PC-3 (cell line): ENCODE results near the gene CFAP410. TPM values are rescaled to one million over a fixed set of nuclear protein-coding genes. Genes with fewer than 3 reads are reported as not detected.

Source experiments
- ATAC-seq: fragments of 200-7000 bp; cut with Tn5 transposase; 2 replicates; pipeline ENCODE4 v1.9.1; 2020; ENCODE audit warnings: mild to moderate bottlenecking, moderate library complexity
- BruUV-seq: library from RNA; stranded (reverse); fragments of 400-500 nt; replicated peaks from 2 replicates; lab custom pipeline; 2021; lab: Mats Ljungman, UMichigan
- CTCF ChIA-PET: fragments of 300-600 bp; sonication (Branson Sonifier 250); formaldehyde crosslinking; loops from one replicate; lab custom pipeline; 2022; ENCODE audit warnings: antibody characterized with exemption; lab: Charles Lee
- POLR2A ChIA-PET: fragments of 300-600 bp; sonication (Branson Sonifier 250); formaldehyde crosslinking; loops from one replicate; lab custom pipeline; 2022; ENCODE audit warnings: antibody characterized with exemption; ENCODE audit not compliant: unreplicated experiment; lab: Charles Lee
- DNase-seq: peaks from one replicate; pipeline ENCODE4 v3.0.0-alpha.2; 2015
- H2AFZ ChIP-seq: fragments of 300-600 bp; sonication (generic); 2 replicates; pipeline ENCODE4 v1.6.0; 2016; ENCODE audit warnings: antibody characterized with exemption, low read length
- H3F3A ChIP-seq: fragments of 300-600 bp; sonication (generic); one replicate; pipeline ENCODE4 v1.6.0; 2017; ENCODE audit warnings: antibody characterized with exemption, low read length, control low read depth, mild to moderate bottlenecking; ENCODE audit not compliant: unreplicated experiment
- H3K27ac ChIP-seq: fragments of 300-600 bp; sonication (generic); 2 replicates; pipeline ENCODE4 v1.5.1; 2016; ENCODE audit warnings: mild to moderate bottlenecking, low read length
- H3K27me3 ChIP-seq: fragments of 300-600 bp; sonication (generic); 2 replicates; pipeline ENCODE4 v1.6.1; 2016; ENCODE audit warnings: low read length, mixed read lengths
- H3K36me3 ChIP-seq: fragments of 300-600 bp; sonication (generic); 2 replicates; pipeline ENCODE4 v1.6.1; 2016; ENCODE audit warnings: low read depth, mixed run types, low read length, mixed read lengths
- H3K4me1 ChIP-seq: fragments of 300-600 bp; sonication (generic); 2 replicates; pipeline ENCODE4 v1.5.1; 2016; ENCODE audit warnings: low read length; ENCODE audit not compliant: insufficient read depth
- H3K4me2 ChIP-seq: fragments of 300-600 bp; sonication (generic); 2 replicates; pipeline ENCODE4 v1.6.0; 2016; ENCODE audit warnings: low read length
- H3K4me3 ChIP-seq: fragments of 300-600 bp; sonication (generic); 2 replicates; pipeline ENCODE4 v1.5.1; 2016; ENCODE audit warnings: mild to moderate bottlenecking, low read length, mixed read lengths
- H3K79me2 ChIP-seq: fragments of 300-600 bp; sonication (generic); 2 replicates; pipeline ENCODE4 v1.6.1; 2017; ENCODE audit warnings: low read length, mixed read lengths
- H3K9ac ChIP-seq: fragments of 300-600 bp; sonication (generic); 2 replicates; pipeline ENCODE4 v1.6.0; 2016; ENCODE audit warnings: mild to moderate bottlenecking, low read length
- H3K9me2 ChIP-seq: fragments of 300-600 bp; sonication (generic); replicated peaks from 2 replicates; pipeline ENCODE4 v1.6.1; 2016; ENCODE audit warnings: mixed run types, low read length, mixed read lengths
- H3K9me3 ChIP-seq: fragments of 300-600 bp; sonication (generic); 2 replicates; pipeline ENCODE4 v1.6.1; 2016; ENCODE audit warnings: low read length, mixed read lengths
- H4K20me1 ChIP-seq: fragments of 300-600 bp; sonication (generic); 2 replicates; pipeline ENCODE4 v1.6.1; 2016; ENCODE audit warnings: low read length, mixed read lengths
- CTCF ChIP-seq: fragments of 300-600 bp; sonication (generic); conservative IDR thresholded peaks from 2 replicates; pipeline ENCODE4 v1.5.1; 2017; ENCODE audit warnings: antibody characterized with exemption, low read depth, mild to moderate bottlenecking, low read length
- EZH2 ChIP-seq: fragments of 300-600 bp; sonication (generic); IDR thresholded peaks from one replicate; pipeline ENCODE4 v1.6.1; 2017; ENCODE audit warnings: antibody characterized with exemption, mild to moderate bottlenecking, low read length; ENCODE audit not compliant: unreplicated experiment
- EZH2phosphoT487 ChIP-seq: fragments of 300-600 bp; sonication (generic); IDR thresholded peaks from 2 replicates; pipeline ENCODE4 v1.6.1; 2018; ENCODE audit warnings: mild to moderate bottlenecking, antibody characterized with exemption, low read length, borderline replicate concordance
- intact Hi-C: fragments of 100-400 bp; cut with micrococcal nuclease; formaldehyde crosslinking; loops from 2 replicates; pipeline ENCODE4 v1.9.0; 2023
- total RNA-seq: library from RNA; depleted of rRNA; stranded (reverse); fragments of >200 nt; gene quantifications from 2 replicates; pipeline ENCODE4 v1.2.3, GENCODE V29; 2014

The CFAP410 gene
- total RNA-seq, 1 experiment from 2014 or later, result 18.4 TPM

DNA sequence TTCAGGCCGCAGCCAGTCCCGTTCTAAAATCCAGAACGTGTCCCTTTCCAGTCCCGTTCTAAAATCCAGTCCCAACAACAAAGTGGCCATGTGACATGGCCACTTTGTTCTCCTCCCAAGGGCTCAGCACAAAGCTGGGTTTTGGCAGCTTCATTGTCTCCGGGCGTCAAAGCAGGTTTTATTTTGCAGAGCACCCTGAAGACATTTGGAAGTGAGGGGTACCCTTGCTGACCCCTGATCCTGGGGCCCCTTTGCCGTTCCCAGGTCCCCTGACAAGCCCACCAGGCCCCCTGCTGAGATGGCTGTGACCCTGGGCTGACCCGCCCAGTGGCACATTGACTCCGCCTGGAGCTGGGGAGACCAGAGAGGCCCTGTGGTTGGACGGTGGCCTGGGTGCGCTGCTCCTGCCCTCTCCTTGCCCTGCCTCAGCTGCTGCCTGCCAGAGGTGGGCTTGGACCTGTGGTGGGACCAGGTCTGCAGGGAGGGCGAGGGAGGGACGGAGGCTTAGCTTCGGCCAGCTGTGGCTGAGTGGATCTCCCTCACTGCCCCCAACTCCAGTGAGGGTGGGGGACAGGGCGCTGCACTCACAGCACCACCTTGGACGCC lies 35.1 kb downstream of the CFAP410 start:
- H3K4me1 ChIP-seq, result peaks cover 26% of the 10 kb centered on the region
- no peaks in the 10 kb centered on the region for H3K27me3 ChIP-seq
- peaks cover 32% of the 10 kb centered on the region for H4K20me1 ChIP-seq
- peaks cover 10% of the 10 kb centered on the region for H3K36me3 ChIP-seq
- no peaks in the 10 kb centered on the region for H3K9me3 ChIP-seq
- ATAC-seq (no peak), DNase-seq (no peak)
- ChIA-PET POLR2A (no interaction called here), CTCF (no interaction called here)
- no peak overlapping the region for H3K4me3 ChIP-seq
- TF ChIP-seq EZH2phosphoT487, result no peak
- TF ChIP-seq EZH2, result no peak
- TF ChIP-seq CTCF, result no peak
- H3F3A ChIP-seq, result no peaks in the 10 kb centered on the region
- no peaks in the 10 kb centered on the region for H3K9me2 ChIP-seq
- no peak overlapping the region for H3K9ac ChIP-seq
- no peak overlapping the region for H3K4me2 ChIP-seq
- no TSS peak for BruUV-seq
- no peak overlapping the region for H3K27ac ChIP-seq
- intact Hi-C loops, result no loop called here
- no peak overlapping the region for H2AFZ ChIP-seq
- H3K79me2 ChIP-seq, result peaks cover 62% of the 10 kb centered on the region

DNA sequence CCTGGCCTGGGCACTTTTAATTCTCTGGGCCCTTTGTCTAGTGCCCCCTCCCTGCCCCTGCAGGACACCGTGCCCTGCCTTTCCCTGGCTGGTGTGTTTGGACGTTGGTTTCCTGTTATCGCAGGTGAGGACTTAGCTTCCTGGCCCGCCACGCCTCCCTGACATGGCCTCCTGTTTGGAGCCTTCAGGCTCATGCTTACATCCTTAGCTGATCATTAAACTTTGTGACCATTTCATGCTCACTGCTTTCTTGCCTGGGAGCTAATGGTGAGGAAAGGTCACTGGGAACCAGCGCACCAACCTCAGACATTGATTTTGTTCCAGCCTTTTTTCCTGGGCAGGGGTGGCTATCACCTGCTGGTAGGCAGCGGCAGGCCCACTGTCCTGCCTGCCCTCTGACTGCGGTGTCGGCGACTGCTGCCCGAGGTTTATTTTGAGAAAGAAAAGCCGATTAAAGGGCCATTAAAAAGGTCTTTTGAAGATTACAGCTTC lies 35.7 kb downstream of the CFAP410 start:
- H3K27ac ChIP-seq, result no peak overlapping the region
- H3K36me3 ChIP-seq, result peaks cover 10% of the 10 kb centered on the region
- POLR2A ChIA-PET, result no interaction called here
- peaks cover 28% of the 10 kb centered on the region for H3K4me1 ChIP-seq
- H3K4me3 ChIP-seq, result no peak overlapping the region
- BruUV-seq, result no TSS peak
- ATAC-seq (no peak), DNase-seq (no peak)
- H3K79me2 ChIP-seq, result peaks cover 62% of the 10 kb centered on the region
- no peak overlapping the region for H3K9ac ChIP-seq
- peaks cover 32% of the 10 kb centered on the region for H4K20me1 ChIP-seq
- intact Hi-C loops, result no loop called here
- no peak for TF ChIP-seq EZH2
- no peak for TF ChIP-seq EZH2phosphoT487
- no peak for TF ChIP-seq CTCF
- H3K9me2 ChIP-seq, result no peaks in the 10 kb centered on the region
- no peak overlapping the region for H2AFZ ChIP-seq
- H3K27me3 ChIP-seq, result no peaks in the 10 kb centered on the region
- H3K9me3 ChIP-seq, result no peaks in the 10 kb centered on the region
- H3F3A ChIP-seq, result no peaks in the 10 kb centered on the region
- CTCF ChIA-PET, result no interaction called here
- H3K4me2 ChIP-seq, result no peak overlapping the region
